Measurements from ENCODE around the gene TECTA. TPM values are rescaled to one million over a fixed set of nuclear protein-coding genes. Genes with fewer than 3 reads are reported as not detected.
A peak's percentile ranks its signal among the peaks of the same experiment; 100 is the strongest.

The TECTA gene
- total RNA-seq, 2 experiments from 2014 or later, result 0.07 to 0.12 TPM

- no peaks in the 10 kb centered on the region for H3K27me3 Mint-ChIP-seq (ENCODE audit: low read depth)
- intact Hi-C loops (cut with micrococcal nuclease), result no loop called here
- no peak for DNase-seq
- peaks cover 6% of the 10 kb centered on the region for H3K9me3 Mint-ChIP-seq
- no peaks in the 10 kb centered on the region for H3K4me1 Mint-ChIP-seq (ENCODE audit: low read depth)
- H3K27ac Mint-ChIP-seq, result no peak overlapping the region
- H3K4me3 Mint-ChIP-seq, result no peak overlapping the region
- H3K36me3 Mint-ChIP-seq (ENCODE audit: low read depth), result peaks cover 30% of the 10 kb centered on the region
- CTCF ChIA-PET, result no interaction called here
Observed at GRCh38 chr11:121068787-121069186, 32.3 kb upstream of the TECTA start.

- Mint-ChIP-seq H3K27ac (no peak overlapping the region), H3K4me1 (ENCODE audit: low read depth) (no peaks in the 10 kb centered on the region), H3K27me3 (ENCODE audit: low read depth) (no peaks in the 10 kb centered on the region), H3K9me3 (peaks cover 6% of the 10 kb centered on the region), H3K4me3 (no peak overlapping the region), H3K36me3 (ENCODE audit: low read depth) (peaks cover 30% of the 10 kb centered on the region)
- no peak for DNase-seq
- CTCF ChIA-PET, result no interaction called here
- intact Hi-C loops (cut with micrococcal nuclease), result no loop called here
Observed at GRCh38 chr11:121070951-121071845, 29.8 kb upstream of the TECTA start.

GRCh38 chr11:121071846-121072450 is 29.1 kb upstream of the TECTA start:
- Mint-ChIP-seq H3K27ac (no peak overlapping the region), H3K27me3 (ENCODE audit: low read depth) (no peaks in the 10 kb centered on the region), H3K9me3 (peaks cover 6% of the 10 kb centered on the region), H3K4me1 (ENCODE audit: low read depth) (no peaks in the 10 kb centered on the region), H3K36me3 (ENCODE audit: low read depth) (peaks cover 30% of the 10 kb centered on the region), H3K4me3 (no peak overlapping the region)
- no peak for DNase-seq
- CTCF ChIA-PET, result interaction anchor here (0.9 kb wide), 1 partner anchor 40 kb away, joined by 3 read pairs; no protein-coding TSS in a partner anchor
- intact Hi-C loops (cut with micrococcal nuclease), result no loop called here

- no peaks in the 10 kb centered on the region for H3K27me3 Mint-ChIP-seq (ENCODE audit: low read depth)
- intact Hi-C loops (cut with micrococcal nuclease), result no loop called here
- no peaks in the 10 kb centered on the region for H3K9me3 Mint-ChIP-seq
- CTCF ChIA-PET, result interaction anchor here (0.6 kb wide), 1 partner anchor 17 kb away, joined by 3 read pairs; no protein-coding TSS in a partner anchor
- H3K4me3 Mint-ChIP-seq, result no peak overlapping the region
- DNase-seq, result no peak
- H3K27ac Mint-ChIP-seq, result no peak overlapping the region
- H3K4me1 Mint-ChIP-seq (ENCODE audit: low read depth), result peaks cover 14% of the 10 kb centered on the region
- peaks cover 1% of the 10 kb centered on the region for H3K36me3 Mint-ChIP-seq (ENCODE audit: low read depth)
Observed at GRCh38 chr11:121081321-121081720, 19.7 kb upstream of the TECTA start.

GRCh38 chr11:121082219-121082618 is 18.8 kb upstream of the TECTA start:
- CTCF ChIA-PET, result no interaction called here
- intact Hi-C loops (cut with micrococcal nuclease), result no loop called here
- peaks cover 14% of the 10 kb centered on the region for H3K4me1 Mint-ChIP-seq (ENCODE audit: low read depth)
- H3K27me3 Mint-ChIP-seq (ENCODE audit: low read depth), result no peaks in the 10 kb centered on the region
- H3K9me3 Mint-ChIP-seq, result no peaks in the 10 kb centered on the region
- DNase-seq, result no peak
- peaks cover 4% of the 10 kb centered on the region for H3K36me3 Mint-ChIP-seq (ENCODE audit: low read depth)
- H3K27ac Mint-ChIP-seq, result no peak overlapping the region
- no peak overlapping the region for H3K4me3 Mint-ChIP-seq

- intact Hi-C loops (cut with micrococcal nuclease), result no loop called here
- DNase-seq, result peak; percentile 29
- Mint-ChIP-seq H3K27ac (no peak overlapping the region), H3K9me3 (no peaks in the 10 kb centered on the region), H3K27me3 (ENCODE audit: low read depth) (no peaks in the 10 kb centered on the region), H3K4me3 (no peak overlapping the region), H3K4me1 (ENCODE audit: low read depth) (peaks cover 14% of the 10 kb centered on the region), H3K36me3 (ENCODE audit: low read depth) (peaks cover 7% of the 10 kb centered on the region)
- CTCF ChIA-PET, result no interaction called here
Observed at GRCh38 chr11:121082670-121083069, 18.4 kb upstream of the TECTA start.

- no peaks in the 10 kb centered on the region for H3K4me1 Mint-ChIP-seq (ENCODE audit: low read depth)
- no peaks in the 10 kb centered on the region for H3K27me3 Mint-ChIP-seq (ENCODE audit: low read depth)
- H3K27ac Mint-ChIP-seq, result no peak overlapping the region
- CTCF ChIA-PET, result interaction anchor here (0.6 kb wide), 1 partner anchor 104 kb away, joined by 3 read pairs; no protein-coding TSS in a partner anchor
- H3K4me3 Mint-ChIP-seq, result no peak overlapping the region
- intact Hi-C loops (cut with micrococcal nuclease), result no loop called here
- no peak for DNase-seq
- no peaks in the 10 kb centered on the region for H3K9me3 Mint-ChIP-seq
- peaks cover 10% of the 10 kb centered on the region for H3K36me3 Mint-ChIP-seq (ENCODE audit: low read depth)
Observed at GRCh38 chr11:121086866-121087265, 14.2 kb upstream of the TECTA start.

- H3K4me1 Mint-ChIP-seq (ENCODE audit: low read depth), result no peaks in the 10 kb centered on the region
- H3K36me3 Mint-ChIP-seq (ENCODE audit: low read depth), result peaks cover 10% of the 10 kb centered on the region
- no peaks in the 10 kb centered on the region for H3K27me3 Mint-ChIP-seq (ENCODE audit: low read depth)
- intact Hi-C loops (cut with micrococcal nuclease), result no loop called here
- H3K4me3 Mint-ChIP-seq, result no peak overlapping the region
- DNase-seq, result no peak
- CTCF ChIA-PET, result no interaction called here
- H3K27ac Mint-ChIP-seq, result no peak overlapping the region
- no peaks in the 10 kb centered on the region for H3K9me3 Mint-ChIP-seq
Observed at GRCh38 chr11:121089566-121089965, 11.5 kb upstream of the TECTA start.

GRCh38 chr11:121090145-121090721 is 10.8 kb upstream of the TECTA start:
- Mint-ChIP-seq H3K36me3 (ENCODE audit: low read depth) (peaks cover 10% of the 10 kb centered on the region), H3K4me3 (no peak overlapping the region), H3K27me3 (ENCODE audit: low read depth) (no peaks in the 10 kb centered on the region), H3K27ac (no peak overlapping the region), H3K4me1 (ENCODE audit: low read depth) (no peaks in the 10 kb centered on the region), H3K9me3 (no peaks in the 10 kb centered on the region)
- DNase-seq, result no peak
- intact Hi-C loops (cut with micrococcal nuclease), result no loop called here
- CTCF ChIA-PET, result interaction anchor here (1.2 kb wide), 1 partner anchor 104 kb away, joined by 3 read pairs; no protein-coding TSS in a partner anchor

- intact Hi-C loops (cut with micrococcal nuclease), result no loop called here
- Mint-ChIP-seq H3K4me3 (no peak overlapping the region), H3K27me3 (ENCODE audit: low read depth) (no peaks in the 10 kb centered on the region), H3K36me3 (ENCODE audit: low read depth) (peaks cover 9% of the 10 kb centered on the region), H3K9me3 (no peaks in the 10 kb centered on the region), H3K4me1 (ENCODE audit: low read depth) (no peaks in the 10 kb centered on the region), H3K27ac (no peak overlapping the region)
- CTCF ChIA-PET, result interaction anchor here (1.2 kb wide), 1 partner anchor 102 kb away, joined by 3 read pairs; no protein-coding TSS in a partner anchor
- DNase-seq, result no peak
Observed at GRCh38 chr11:121091492-121092152, 9.4 kb upstream of the TECTA start.

GRCh38 chr11:121095561-121095960 is 5.5 kb upstream of the TECTA start:
- no peaks in the 10 kb centered on the region for H3K36me3 Mint-ChIP-seq (ENCODE audit: low read depth)
- CTCF ChIA-PET, result no interaction called here
- H3K27ac Mint-ChIP-seq, result no peak overlapping the region
- H3K4me1 Mint-ChIP-seq (ENCODE audit: low read depth), result no peaks in the 10 kb centered on the region
- intact Hi-C loops (cut with micrococcal nuclease), result no loop called here
- H3K9me3 Mint-ChIP-seq, result no peaks in the 10 kb centered on the region
- H3K4me3 Mint-ChIP-seq, result no peak overlapping the region
- no peak for DNase-seq
- H3K27me3 Mint-ChIP-seq (ENCODE audit: low read depth), result no peaks in the 10 kb centered on the region

GRCh38 chr11:121099364-121099763 is 1.7 kb upstream of the TECTA start:
- Mint-ChIP-seq H3K9me3 (no peaks in the 10 kb centered on the region), H3K27ac (no peak overlapping the region), H3K36me3 (ENCODE audit: low read depth) (no peaks in the 10 kb centered on the region), H3K4me1 (ENCODE audit: low read depth) (no peaks in the 10 kb centered on the region), H3K4me3 (no peak overlapping the region), H3K27me3 (ENCODE audit: low read depth) (no peaks in the 10 kb centered on the region)
- DNase-seq, result no peak
- intact Hi-C loops (cut with micrococcal nuclease), result no loop called here
- CTCF ChIA-PET, result no interaction called here
